ENCODE measurements around the gene PGM1. TPM values are rescaled to one million over a fixed set of nuclear protein-coding genes. Genes with fewer than 3 reads are reported as not detected.

Gene PGM1
- total RNA-seq, 1 experiment from 2014 or later: 54.6 TPM

GRCh38 chr1:63545780-63546179 is 47.4 kb upstream of the PGM1 start:
- POLR2A ChIA-PET: no interaction called here
- H3K4me2 ChIP-seq (ENCODE audit: low read length): no peak overlapping the region
- CTCF ChIA-PET: interaction anchor here (1.0 to 1.7 kb wide), 3 partner anchors 8 to 12 kb away, joined by 3 to 5 read pairs (median 4); no protein-coding TSS in a partner anchor
- TF ChIP-seq ZFX (IDR thresholded peaks at IDR 0.05) (no peak), ZNF274 (IDR thresholded peaks at IDR 0.05; ENCODE audit: low read depth, low read length) (no peak), YY1 (IDR thresholded peaks at IDR 0.05; ENCODE audit: extremely low read depth, insufficient replicate concordance, low read depth, low read length) (no peak), CEBPB (IDR thresholded peaks at IDR 0.05; ENCODE audit: low read depth) (no peak), ELF1 (IDR thresholded peaks at IDR 0.05; ENCODE audit: borderline replicate concordance, low read depth) (no peak), JUND (IDR thresholded peaks at IDR 0.05) (no peak), SP1 (IDR thresholded peaks at IDR 0.05; ENCODE audit: low read depth) (no peak), SRF (IDR thresholded peaks at IDR 0.05; ENCODE audit: low read depth) (no peak)
- ATAC-seq (no peak), DNase-seq (ENCODE audit: low read depth, low spot score) (no peak)
- no peaks in the 10 kb centered on the region for H3K9me3 ChIP-seq (ENCODE audit: control insufficient read depth in 1 of 2, insufficient read depth in 1 of 2, low read depth in 1 of 2, low read length in 2 of 2)
- H3K79me2 ChIP-seq (ENCODE audit: insufficient read depth, low read length): no peaks in the 10 kb centered on the region
- no peaks in the 10 kb centered on the region for H3K36me3 ChIP-seq (ENCODE audit: control insufficient read depth in 1 of 2, insufficient read depth in 2 of 2, low read length in 2 of 2)
- no peaks in the 10 kb centered on the region for H4K20me1 ChIP-seq (ENCODE audit: insufficient read depth)
- RAD21 ChIA-PET (ENCODE audit: low non-redundant PET in 1 of 2, low total read pairs in 2 of 2, uncharacterized antibody in 2 of 2, unreplicated experiment in 2 of 2): no interaction called here
- H3K9ac ChIP-seq (ENCODE audit: low read length): no peak overlapping the region
- no peaks in the 10 kb centered on the region for H3K27me3 ChIP-seq (ENCODE audit: insufficient read depth, low read length)
- BruUV-seq (replicated peaks): no TSS peak
- no peak overlapping the region for H3K4me3 ChIP-seq (replicated peaks in 1 of 2; ENCODE audit: low read depth in 1 of 2, low read length in 2 of 2)
- intact Hi-C loops (cut with micrococcal nuclease): no loop called here
- H3K27ac ChIP-seq (ENCODE audit: low read depth, low read length): no peak overlapping the region
- no peaks in the 10 kb centered on the region for H3K9me2 ChIP-seq (ENCODE audit: insufficient read depth)
- H2AFZ ChIP-seq (ENCODE audit: low read depth, low read length, poor library complexity, severe bottlenecking): no peak overlapping the region
- H3K4me1 ChIP-seq (ENCODE audit: control insufficient read depth in 1 of 2, insufficient read depth in 2 of 2, low read length in 2 of 2): no peaks in the 10 kb centered on the region

GRCh38 chr1:63547621-63548294 is 45.5 kb upstream of the PGM1 start:
- Histone ChIP-seq H3K4me3 (replicated peaks in 1 of 2; ENCODE audit: low read depth in 1 of 2, low read length in 2 of 2) (no peak overlapping the region), H3K9me3 (ENCODE audit: control insufficient read depth in 1 of 2, insufficient read depth in 1 of 2, low read depth in 1 of 2, low read length in 2 of 2) (no peaks in the 10 kb centered on the region), H3K9me2 (ENCODE audit: insufficient read depth) (no peaks in the 10 kb centered on the region), H4K20me1 (ENCODE audit: insufficient read depth) (no peaks in the 10 kb centered on the region), H3K9ac (ENCODE audit: low read length) (no peak overlapping the region), H3K4me1 (ENCODE audit: control insufficient read depth in 1 of 2, insufficient read depth in 2 of 2, low read length in 2 of 2) (no peaks in the 10 kb centered on the region), H3K27ac (ENCODE audit: low read depth, low read length) (no peak overlapping the region), H2AFZ (ENCODE audit: low read depth, low read length, poor library complexity, severe bottlenecking) (no peak overlapping the region), H3K4me2 (ENCODE audit: low read length) (no peak overlapping the region), H3K79me2 (ENCODE audit: insufficient read depth, low read length) (no peaks in the 10 kb centered on the region), H3K36me3 (ENCODE audit: control insufficient read depth in 1 of 2, insufficient read depth in 2 of 2, low read length in 2 of 2) (no peaks in the 10 kb centered on the region), H3K27me3 (ENCODE audit: insufficient read depth, low read length) (no peaks in the 10 kb centered on the region)
- DNase-seq (ENCODE audit: low read depth, low spot score) (no peak), ATAC-seq (no peak)
- RAD21 ChIA-PET (ENCODE audit: low non-redundant PET in 1 of 2, low total read pairs in 2 of 2, uncharacterized antibody in 2 of 2, unreplicated experiment in 2 of 2): no interaction called here
- CTCF ChIA-PET: interaction anchor here (1.8 kb wide), 1 partner anchor 10 kb away, joined by 6 read pairs; no protein-coding TSS in a partner anchor
- POLR2A ChIA-PET: no interaction called here
- intact Hi-C loops (cut with micrococcal nuclease): no loop called here
- BruUV-seq (replicated peaks): no TSS peak
- no peak for TF ChIP-seq JUND (IDR thresholded peaks at IDR 0.05)
- no peak for TF ChIP-seq POLR2A (IDR thresholded peaks at IDR 0.05; ENCODE audit: borderline replicate concordance, extremely low read depth, insufficient read depth, insufficient read length)
- TF ChIP-seq REST (IDR thresholded peaks at IDR 0.05; ENCODE audit: low read depth): no peak
- no peak for TF ChIP-seq EZH2 (IDR thresholded peaks at IDR 0.05)
- no peak for TF ChIP-seq CEBPB (IDR thresholded peaks at IDR 0.05; ENCODE audit: low read depth)
- TF ChIP-seq SRF (IDR thresholded peaks at IDR 0.05; ENCODE audit: low read depth): no peak
- TF ChIP-seq EGR1 (IDR thresholded peaks at IDR 0.05; ENCODE audit: low read depth): no peak
- no peak for TF ChIP-seq RAD21 (IDR thresholded peaks at IDR 0.05; ENCODE audit: low read depth)
- TF ChIP-seq TCF7L2 (IDR thresholded peaks at IDR 0.05; ENCODE audit: borderline replicate concordance, extremely low read depth, insufficient read depth, insufficient read length): no peak
- no peak for TF ChIP-seq POLR2AphosphoS5 (IDR thresholded peaks at IDR 0.05; ENCODE audit: low read depth, low read length)
- no peak for TF ChIP-seq ZNF274 (IDR thresholded peaks at IDR 0.05; ENCODE audit: low read depth, low read length)
- no peak for TF ChIP-seq ATF3 (IDR thresholded peaks at IDR 0.05)

All from HCT116 (cell line).